HEK293 (cell line): ENCODE results near the gene NFE2L2.

Experiments used
- BCL11A ChIP-seq: fragments of 450-650 bp; formaldehyde crosslinking; IDR thresholded peaks from 2 replicates; pipeline ENCODE4 v1.5.1; 2016; ENCODE audit warnings: low read depth, missing biosample characterization, missing genetic modification characterization
- GLIS1 ChIP-seq: fragments of 450-650 bp; formaldehyde crosslinking; IDR thresholded peaks from 2 replicates; pipeline ENCODE4 v1.5.1; 2016; ENCODE audit warnings: missing biosample characterization, missing genetic modification characterization
- IKZF3 ChIP-seq: fragments of 450-650 bp; IDR thresholded peaks from 2 replicates; pipeline ENCODE4 v1.5.0; 2018; ENCODE audit warnings: missing biosample characterization, mild to moderate bottlenecking, missing genetic modification characterization, moderate library complexity
- KLF7 ChIP-seq: fragments of 450-650 bp; formaldehyde crosslinking; IDR thresholded peaks from 2 replicates; pipeline ENCODE4 v1.5.1; 2016; ENCODE audit warnings: missing biosample characterization, missing genetic modification characterization, borderline replicate concordance
- SETDB1 ChIP-seq: IDR thresholded peaks from one replicate; pipeline ENCODE4 v1.6.1; 2017; ENCODE audit warnings: mild to moderate bottlenecking, low read length, moderate library complexity, mixed read lengths; ENCODE audit not compliant: insufficient read length
- ZNF132 ChIP-seq: fragments of 450-650 bp; formaldehyde crosslinking; IDR thresholded peaks from 2 replicates; pipeline ENCODE4 v1.5.1; 2017; ENCODE audit warnings: missing biosample characterization, missing genetic modification characterization, borderline replicate concordance
- ZNF157 ChIP-seq: fragments of 450-650 bp; formaldehyde crosslinking; IDR thresholded peaks from 2 replicates; pipeline ENCODE4 v1.5.1; 2016; ENCODE audit warnings: missing biosample characterization, missing genetic modification characterization
- ZNF16 ChIP-seq: fragments of 450-650 bp; formaldehyde crosslinking; IDR thresholded peaks from 2 replicates; pipeline ENCODE4 v1.5.1; 2016; ENCODE audit warnings: low read depth, missing biosample characterization, missing genetic modification characterization
- ZNF202 ChIP-seq: fragments of 450-650 bp; formaldehyde crosslinking; IDR thresholded peaks from 2 replicates; pipeline ENCODE4 v1.5.1; 2016; ENCODE audit warnings: missing biosample characterization, missing genetic modification characterization, borderline replicate concordance
- ZNF23 ChIP-seq: fragments of 450-650 bp; formaldehyde crosslinking; IDR thresholded peaks from 2 replicates; pipeline ENCODE4 v1.5.1; 2016; ENCODE audit warnings: missing biosample characterization, missing genetic modification characterization, borderline replicate concordance
- ZNF324 ChIP-seq: fragments of 450-650 bp; formaldehyde crosslinking; IDR thresholded peaks from 2 replicates; pipeline ENCODE4 v1.5.1; 2016; ENCODE audit warnings: missing biosample characterization, missing genetic modification characterization
- ZNF335 ChIP-seq: fragments of 450-650 bp; formaldehyde crosslinking; conservative IDR thresholded peaks from 2 replicates; pipeline ENCODE4 v1.5.1; 2016; ENCODE audit warnings: missing biosample characterization, missing genetic modification characterization
- ZNF530 ChIP-seq: fragments of 450-650 bp; formaldehyde crosslinking; IDR thresholded peaks from 2 replicates; pipeline ENCODE4 v1.5.1; 2016; ENCODE audit warnings: low read depth, missing biosample characterization, missing genetic modification characterization
- ZNF585B ChIP-seq: fragments of 450-650 bp; formaldehyde crosslinking; IDR thresholded peaks from 2 replicates; pipeline ENCODE4 v1.5.1; 2016; ENCODE audit warnings: missing biosample characterization, missing genetic modification characterization
- ZNF623 ChIP-seq: fragments of 450-650 bp; formaldehyde crosslinking; IDR thresholded peaks from 2 replicates; pipeline ENCODE4 v1.5.1; 2016; ENCODE audit warnings: missing biosample characterization, missing genetic modification characterization
- ZNF76 ChIP-seq: fragments of 450-650 bp; formaldehyde crosslinking; IDR thresholded peaks from 2 replicates; pipeline ENCODE4; 2016; ENCODE audit warnings: low read depth, missing biosample characterization, missing genetic modification characterization, borderline replicate concordance
- ZNF830 ChIP-seq: fragments of 450-650 bp; IDR thresholded peaks from 2 replicates; pipeline ENCODE4 v1.5.0; 2018; ENCODE audit warnings: missing biosample characterization, missing genetic modification characterization, low read depth, mild to moderate bottlenecking, moderate library complexity
- ZSCAN16 ChIP-seq: fragments of 450-650 bp; formaldehyde crosslinking; IDR thresholded peaks from 2 replicates; pipeline ENCODE4 v1.5.1; 2016; ENCODE audit warnings: missing biosample characterization, missing genetic modification characterization
- TF ChIP-seq, protein P1 (sequence below): fragments of 450-650 bp; formaldehyde crosslinking; IDR thresholded peaks from 2 replicates; pipeline ENCODE4 v1.5.1; 2016; ENCODE audit warnings: missing biosample characterization, missing genetic modification characterization
- TF ChIP-seq, protein P2 (sequence below): fragments of 450-650 bp; formaldehyde crosslinking; IDR thresholded peaks from 2 replicates; pipeline ENCODE4 v1.5.1; 2016; ENCODE audit warnings: missing biosample characterization, missing genetic modification characterization, borderline replicate concordance
- TF ChIP-seq, protein P3 (sequence below): fragments of 450-650 bp; formaldehyde crosslinking; IDR thresholded peaks from 2 replicates; pipeline ENCODE4 v1.5.1; 2016; ENCODE audit warnings: missing biosample characterization, missing genetic modification characterization, low read depth
- TF ChIP-seq, protein P4 (sequence below): fragments of 450-650 bp; formaldehyde crosslinking; IDR thresholded peaks from 2 replicates; pipeline ENCODE4 v1.5.1; 2016; ENCODE audit warnings: missing biosample characterization, missing genetic modification characterization
- TF ChIP-seq, protein P5 (sequence below): fragments of 450-650 bp; IDR thresholded peaks from 2 replicates; pipeline ENCODE4 v1.5.1; 2018; ENCODE audit warnings: missing biosample characterization, missing genetic modification characterization
- TF ChIP-seq, protein P6 (sequence below): fragments of 450-650 bp; formaldehyde crosslinking; IDR thresholded peaks from 2 replicates; pipeline ENCODE4 v1.5.1; 2017; ENCODE audit warnings: missing biosample characterization, missing genetic modification characterization
- TF ChIP-seq, protein P7 (sequence below): sonication (generic); formaldehyde crosslinking; IDR thresholded peaks from 2 replicates; pipeline ENCODE4 v1.8.1; 2022; ENCODE audit warnings: mild to moderate bottlenecking, moderate library complexity, missing genetic modification reagents

NFE2L2 gene

DNA sequence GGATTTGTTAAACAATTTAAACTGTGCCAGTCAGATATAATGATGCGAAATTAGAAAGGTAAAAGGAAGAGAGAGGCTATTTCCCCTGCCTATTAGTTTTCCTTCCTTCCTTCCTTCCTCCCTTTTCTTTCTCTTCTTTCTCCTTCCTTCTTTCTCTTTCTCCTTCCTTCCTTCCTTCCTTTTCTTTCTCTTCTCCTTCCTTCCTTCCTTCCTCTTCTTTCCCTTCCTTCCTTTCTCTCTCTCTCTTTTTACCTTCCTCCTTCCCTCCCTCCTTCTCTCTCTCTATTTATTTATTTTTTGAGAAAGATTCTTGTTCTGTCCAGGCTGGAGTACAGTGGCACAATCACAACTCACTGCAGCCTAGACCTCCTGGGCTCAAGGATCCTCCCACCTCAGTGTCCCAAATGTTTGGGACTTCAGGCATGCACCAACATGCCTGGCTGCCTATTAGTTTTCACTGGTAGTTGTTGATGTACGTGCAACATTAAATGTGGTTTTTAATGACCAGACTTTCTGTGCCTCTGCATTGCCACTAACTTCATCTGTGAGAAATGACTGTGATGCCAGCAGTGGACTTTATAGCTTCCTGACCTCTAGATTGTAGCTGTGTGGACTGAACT is 48.7 kb upstream of the NFE2L2 start (continued):
- 0 out of 2 replicates have a peak, but pooled peaks have one; percentile 15 for TF ChIP-seq ZNF335 (tag by site-specific recombination)
- TF ChIP-seq, protein P1, sequence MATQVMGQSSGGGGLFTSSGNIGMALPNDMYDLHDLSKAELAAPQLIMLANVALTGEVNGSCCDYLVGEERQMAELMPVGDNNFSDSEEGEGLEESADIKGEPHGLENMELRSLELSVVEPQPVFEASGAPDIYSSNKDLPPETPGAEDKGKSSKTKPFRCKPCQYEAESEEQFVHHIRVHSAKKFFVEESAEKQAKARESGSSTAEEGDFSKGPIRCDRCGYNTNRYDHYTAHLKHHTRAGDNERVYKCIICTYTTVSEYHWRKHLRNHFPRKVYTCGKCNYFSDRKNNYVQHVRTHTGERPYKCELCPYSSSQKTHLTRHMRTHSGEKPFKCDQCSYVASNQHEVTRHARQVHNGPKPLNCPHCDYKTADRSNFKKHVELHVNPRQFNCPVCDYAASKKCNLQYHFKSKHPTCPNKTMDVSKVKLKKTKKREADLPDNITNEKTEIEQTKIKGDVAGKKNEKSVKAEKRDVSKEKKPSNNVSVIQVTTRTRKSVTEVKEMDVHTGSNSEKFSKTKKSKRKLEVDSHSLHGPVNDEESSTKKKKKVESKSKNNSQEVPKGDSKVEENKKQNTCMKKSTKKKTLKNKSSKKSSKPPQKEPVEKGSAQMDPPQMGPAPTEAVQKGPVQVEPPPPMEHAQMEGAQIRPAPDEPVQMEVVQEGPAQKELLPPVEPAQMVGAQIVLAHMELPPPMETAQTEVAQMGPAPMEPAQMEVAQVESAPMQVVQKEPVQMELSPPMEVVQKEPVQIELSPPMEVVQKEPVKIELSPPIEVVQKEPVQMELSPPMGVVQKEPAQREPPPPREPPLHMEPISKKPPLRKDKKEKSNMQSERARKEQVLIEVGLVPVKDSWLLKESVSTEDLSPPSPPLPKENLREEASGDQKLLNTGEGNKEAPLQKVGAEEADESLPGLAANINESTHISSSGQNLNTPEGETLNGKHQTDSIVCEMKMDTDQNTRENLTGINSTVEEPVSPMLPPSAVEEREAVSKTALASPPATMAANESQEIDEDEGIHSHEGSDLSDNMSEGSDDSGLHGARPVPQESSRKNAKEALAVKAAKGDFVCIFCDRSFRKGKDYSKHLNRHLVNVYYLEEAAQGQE = no peak
- no peak; the same call in 1 of the 2 replicates for TF ChIP-seq ZNF324 (tag by site-specific recombination)
- TF ChIP-seq, protein P2, sequence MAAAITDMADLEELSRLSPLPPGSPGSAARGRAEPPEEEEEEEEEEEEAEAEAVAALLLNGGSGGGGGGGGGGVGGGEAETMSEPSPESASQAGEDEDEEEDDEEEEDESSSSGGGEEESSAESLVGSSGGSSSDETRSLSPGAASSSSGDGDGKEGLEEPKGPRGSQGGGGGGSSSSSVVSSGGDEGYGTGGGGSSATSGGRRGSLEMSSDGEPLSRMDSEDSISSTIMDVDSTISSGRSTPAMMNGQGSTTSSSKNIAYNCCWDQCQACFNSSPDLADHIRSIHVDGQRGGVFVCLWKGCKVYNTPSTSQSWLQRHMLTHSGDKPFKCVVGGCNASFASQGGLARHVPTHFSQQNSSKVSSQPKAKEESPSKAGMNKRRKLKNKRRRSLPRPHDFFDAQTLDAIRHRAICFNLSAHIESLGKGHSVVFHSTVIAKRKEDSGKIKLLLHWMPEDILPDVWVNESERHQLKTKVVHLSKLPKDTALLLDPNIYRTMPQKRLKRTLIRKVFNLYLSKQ = no peak
- no peak for TF ChIP-seq ZNF202 (tag by site-specific recombination)
- no peak for TF ChIP-seq ZNF16 (tag by site-specific recombination)
- TF ChIP-seq BCL11A (tag by site-specific recombination) = no peak
- no peak for TF ChIP-seq ZNF132
- TF ChIP-seq, protein P3, sequence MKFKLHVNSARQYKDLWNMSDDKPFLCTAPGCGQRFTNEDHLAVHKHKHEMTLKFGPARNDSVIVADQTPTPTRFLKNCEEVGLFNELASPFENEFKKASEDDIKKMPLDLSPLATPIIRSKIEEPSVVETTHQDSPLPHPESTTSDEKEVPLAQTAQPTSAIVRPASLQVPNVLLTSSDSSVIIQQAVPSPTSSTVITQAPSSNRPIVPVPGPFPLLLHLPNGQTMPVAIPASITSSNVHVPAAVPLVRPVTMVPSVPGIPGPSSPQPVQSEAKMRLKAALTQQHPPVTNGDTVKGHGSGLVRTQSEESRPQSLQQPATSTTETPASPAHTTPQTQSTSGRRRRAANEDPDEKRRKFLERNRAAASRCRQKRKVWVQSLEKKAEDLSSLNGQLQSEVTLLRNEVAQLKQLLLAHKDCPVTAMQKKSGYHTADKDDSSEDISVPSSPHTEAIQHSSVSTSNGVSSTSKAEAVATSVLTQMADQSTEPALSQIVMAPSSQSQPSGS (tag by site-specific recombination) = no peak
- peak; percentile 75 for TF ChIP-seq IKZF3 (tag by site-specific recombination)
- no peak for TF ChIP-seq KLF7 (tag by site-specific recombination)
- TF ChIP-seq ZNF585B (tag by site-specific recombination) = no peak
- no peak for TF ChIP-seq ZNF23 (tag by site-specific recombination)
- TF ChIP-seq, protein P4, sequence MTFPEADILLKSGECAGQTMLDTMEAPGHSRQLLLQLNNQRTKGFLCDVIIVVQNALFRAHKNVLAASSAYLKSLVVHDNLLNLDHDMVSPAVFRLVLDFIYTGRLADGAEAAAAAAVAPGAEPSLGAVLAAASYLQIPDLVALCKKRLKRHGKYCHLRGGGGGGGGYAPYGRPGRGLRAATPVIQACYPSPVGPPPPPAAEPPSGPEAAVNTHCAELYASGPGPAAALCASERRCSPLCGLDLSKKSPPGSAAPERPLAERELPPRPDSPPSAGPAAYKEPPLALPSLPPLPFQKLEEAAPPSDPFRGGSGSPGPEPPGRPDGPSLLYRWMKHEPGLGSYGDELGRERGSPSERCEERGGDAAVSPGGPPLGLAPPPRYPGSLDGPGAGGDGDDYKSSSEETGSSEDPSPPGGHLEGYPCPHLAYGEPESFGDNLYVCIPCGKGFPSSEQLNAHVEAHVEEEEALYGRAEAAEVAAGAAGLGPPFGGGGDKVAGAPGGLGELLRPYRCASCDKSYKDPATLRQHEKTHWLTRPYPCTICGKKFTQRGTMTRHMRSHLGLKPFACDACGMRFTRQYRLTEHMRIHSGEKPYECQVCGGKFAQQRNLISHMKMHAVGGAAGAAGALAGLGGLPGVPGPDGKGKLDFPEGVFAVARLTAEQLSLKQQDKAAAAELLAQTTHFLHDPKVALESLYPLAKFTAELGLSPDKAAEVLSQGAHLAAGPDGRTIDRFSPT = no peak
- 0 out of 2 replicates have a peak, but pooled peaks have one; percentile 30 for TF ChIP-seq ZSCAN16
- TF ChIP-seq, protein P5, sequence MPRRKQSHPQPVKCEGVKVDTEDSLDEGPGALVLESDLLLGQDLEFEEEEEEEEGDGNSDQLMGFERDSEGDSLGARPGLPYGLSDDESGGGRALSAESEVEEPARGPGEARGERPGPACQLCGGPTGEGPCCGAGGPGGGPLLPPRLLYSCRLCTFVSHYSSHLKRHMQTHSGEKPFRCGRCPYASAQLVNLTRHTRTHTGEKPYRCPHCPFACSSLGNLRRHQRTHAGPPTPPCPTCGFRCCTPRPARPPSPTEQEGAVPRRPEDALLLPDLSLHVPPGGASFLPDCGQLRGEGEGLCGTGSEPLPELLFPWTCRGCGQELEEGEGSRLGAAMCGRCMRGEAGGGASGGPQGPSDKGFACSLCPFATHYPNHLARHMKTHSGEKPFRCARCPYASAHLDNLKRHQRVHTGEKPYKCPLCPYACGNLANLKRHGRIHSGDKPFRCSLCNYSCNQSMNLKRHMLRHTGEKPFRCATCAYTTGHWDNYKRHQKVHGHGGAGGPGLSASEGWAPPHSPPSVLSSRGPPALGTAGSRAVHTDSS (tag by site-specific recombination) = no peak
- TF ChIP-seq ZNF623 = no peak
- no peak for TF ChIP-seq ZNF530 (tag by site-specific recombination)
- no peak for TF ChIP-seq SETDB1
- no peak for TF ChIP-seq ZNF76
- TF ChIP-seq ZNF157 (tag by site-specific recombination) = 0 out of 2 replicates have a peak, but pooled peaks have one; percentile 12
- TF ChIP-seq, protein P6, sequence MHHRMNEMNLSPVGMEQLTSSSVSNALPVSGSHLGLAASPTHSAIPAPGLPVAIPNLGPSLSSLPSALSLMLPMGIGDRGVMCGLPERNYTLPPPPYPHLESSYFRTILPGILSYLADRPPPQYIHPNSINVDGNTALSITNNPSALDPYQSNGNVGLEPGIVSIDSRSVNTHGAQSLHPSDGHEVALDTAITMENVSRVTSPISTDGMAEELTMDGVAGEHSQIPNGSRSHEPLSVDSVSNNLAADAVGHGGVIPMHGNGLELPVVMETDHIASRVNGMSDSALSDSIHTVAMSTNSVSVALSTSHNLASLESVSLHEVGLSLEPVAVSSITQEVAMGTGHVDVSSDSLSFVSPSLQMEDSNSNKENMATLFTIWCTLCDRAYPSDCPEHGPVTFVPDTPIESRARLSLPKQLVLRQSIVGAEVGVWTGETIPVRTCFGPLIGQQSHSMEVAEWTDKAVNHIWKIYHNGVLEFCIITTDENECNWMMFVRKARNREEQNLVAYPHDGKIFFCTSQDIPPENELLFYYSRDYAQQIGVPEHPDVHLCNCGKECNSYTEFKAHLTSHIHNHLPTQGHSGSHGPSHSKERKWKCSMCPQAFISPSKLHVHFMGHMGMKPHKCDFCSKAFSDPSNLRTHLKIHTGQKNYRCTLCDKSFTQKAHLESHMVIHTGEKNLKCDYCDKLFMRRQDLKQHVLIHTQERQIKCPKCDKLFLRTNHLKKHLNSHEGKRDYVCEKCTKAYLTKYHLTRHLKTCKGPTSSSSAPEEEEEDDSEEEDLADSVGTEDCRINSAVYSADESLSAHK (tag by site-specific recombination) = no peak
- TF ChIP-seq ZNF830 = no peak
- peak; percentile 68 for TF ChIP-seq GLIS1 (tag by site-specific recombination)
- TF ChIP-seq, protein P7, sequence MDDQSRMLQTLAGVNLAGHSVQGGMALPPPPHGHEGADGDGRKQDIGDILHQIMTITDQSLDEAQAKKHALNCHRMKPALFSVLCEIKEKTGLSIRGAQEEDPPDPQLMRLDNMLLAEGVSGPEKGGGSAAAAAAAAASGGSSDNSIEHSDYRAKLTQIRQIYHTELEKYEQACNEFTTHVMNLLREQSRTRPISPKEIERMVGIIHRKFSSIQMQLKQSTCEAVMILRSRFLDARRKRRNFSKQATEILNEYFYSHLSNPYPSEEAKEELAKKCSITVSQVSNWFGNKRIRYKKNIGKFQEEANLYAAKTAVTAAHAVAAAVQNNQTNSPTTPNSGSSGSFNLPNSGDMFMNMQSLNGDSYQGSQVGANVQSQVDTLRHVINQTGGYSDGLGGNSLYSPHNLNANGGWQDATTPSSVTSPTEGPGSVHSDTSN (CRISPR knock-in tag) = no peak
